Amygdala (tissue), 56 donors: ENCODE results near the gene DICER1.

Source experiments
- DNase-seq, 56 donors: peaks; one replicate each; lab custom pipeline; 2025; lab: John Stamatoyannopoulos, UW

Gene DICER1

GRCh38 chr14:95097385-95097784, 59.9 kb downstream of the DICER1 start:
- no peak for DNase-seq

GRCh38 chr14:95096476-95096875, 60.9 kb downstream of the DICER1 start:
- DNase-seq: no peak

DNA sequence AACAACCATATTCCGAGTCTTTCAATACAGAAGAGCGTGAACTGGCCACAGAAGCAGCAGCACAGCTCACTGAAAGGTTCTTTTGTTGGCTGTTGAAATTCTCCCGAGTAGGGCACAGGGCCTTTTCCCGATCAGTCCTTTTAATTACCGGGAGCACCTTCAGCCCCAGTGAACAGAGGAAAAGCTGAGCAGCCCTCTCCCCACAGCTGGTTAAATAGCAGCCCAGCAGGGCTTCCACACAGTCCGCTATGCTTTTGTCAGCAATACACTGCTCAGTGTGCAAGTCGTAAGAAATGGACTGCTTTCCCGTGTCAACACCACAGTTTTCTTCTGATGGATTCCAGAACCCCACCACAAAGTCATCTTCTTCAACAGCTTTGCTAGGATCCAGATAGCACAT, 61.3 kb downstream of the DICER1 start:
- peak in 5 of 56 donors; percentile 27 to 40 (median 31) for DNase-seq

DNA sequence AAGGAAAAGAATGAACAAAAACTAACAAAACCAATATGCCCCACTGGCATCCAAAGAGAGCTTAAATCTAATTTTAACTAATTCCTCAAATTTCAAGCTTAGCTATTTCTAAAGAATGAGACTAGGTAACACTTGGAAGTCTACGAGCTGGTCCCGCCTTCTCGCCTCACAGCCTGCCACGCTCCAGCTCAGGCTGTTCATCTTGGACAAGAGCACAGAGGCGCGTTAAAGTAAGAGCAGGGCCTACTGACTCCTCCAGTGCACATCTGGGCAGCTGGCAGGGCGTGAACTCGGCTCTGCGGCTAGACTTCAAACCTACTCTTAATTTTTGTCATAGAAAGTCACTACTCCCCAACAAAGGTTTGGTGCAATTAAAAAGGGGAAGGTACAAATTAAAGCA, 64.6 kb downstream of the DICER1 start:
- DNase-seq: no peak

DNA sequence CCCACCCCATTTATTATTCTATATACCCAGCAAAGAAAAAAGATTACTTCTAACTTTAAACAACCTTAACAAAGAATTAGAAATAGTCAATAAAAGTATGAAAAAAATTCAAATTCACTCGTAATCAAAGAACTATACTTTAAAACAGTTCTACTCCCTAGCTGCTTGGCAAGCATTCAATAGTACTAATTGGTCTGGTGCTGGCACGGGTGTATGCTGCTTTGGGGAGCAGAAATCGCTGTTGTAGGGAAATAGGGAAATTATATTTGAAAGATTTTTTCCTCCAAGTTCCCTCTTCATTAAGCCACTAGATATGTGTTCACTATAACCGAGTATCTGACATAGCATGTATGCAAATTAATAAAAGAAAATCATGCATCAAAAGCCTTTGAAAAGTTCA, 65.7 kb downstream of the DICER1 start:
- DNase-seq: no peak

- DNase-seq: no peak
Measured at GRCh38 chr14:95088665-95089064, 68.7 kb downstream of the DICER1 start.

DNA sequence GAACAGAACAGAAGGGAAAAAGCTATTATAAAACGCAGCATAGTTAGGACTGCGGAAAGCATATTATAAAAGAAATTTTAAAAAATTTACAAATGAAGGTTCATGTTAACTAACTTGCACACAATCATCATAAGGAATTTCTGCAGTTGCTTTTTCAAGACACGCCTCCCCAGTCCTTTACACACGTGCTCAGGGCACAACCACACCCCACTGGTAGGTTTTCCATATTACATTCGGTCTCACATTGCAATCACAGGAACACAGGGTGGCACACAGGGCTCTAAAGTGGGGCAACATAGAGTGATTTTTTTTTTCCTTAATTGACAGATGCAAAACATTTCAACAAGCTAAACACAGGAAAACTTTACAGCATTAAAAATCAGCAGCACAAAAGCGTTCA, 69.7 kb downstream of the DICER1 start:
- DNase-seq: no peak

DNA sequence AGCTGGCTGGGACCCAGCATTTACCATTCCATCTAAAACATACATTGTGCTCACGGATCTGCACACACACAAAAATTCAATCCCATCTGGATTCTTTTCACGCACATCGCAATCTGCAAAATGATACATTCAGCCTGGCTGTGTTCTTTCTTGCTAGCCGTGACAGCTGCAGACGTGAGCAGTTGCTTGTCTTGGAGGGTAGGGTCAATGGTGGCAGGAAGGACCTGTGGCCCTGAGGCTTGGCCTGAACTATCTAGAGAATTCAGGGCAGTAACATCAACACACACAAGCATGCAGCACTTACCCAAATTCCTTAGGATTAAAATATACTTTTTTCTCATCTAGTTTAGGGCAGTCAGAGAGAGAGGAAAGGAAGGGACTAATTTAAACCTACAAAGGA, 72.0 kb downstream of the DICER1 start:
- DNase-seq: no peak

GRCh38 chr14:95078867-95079266, 78.5 kb downstream of the DICER1 start:
- no peak for DNase-seq

DNA sequence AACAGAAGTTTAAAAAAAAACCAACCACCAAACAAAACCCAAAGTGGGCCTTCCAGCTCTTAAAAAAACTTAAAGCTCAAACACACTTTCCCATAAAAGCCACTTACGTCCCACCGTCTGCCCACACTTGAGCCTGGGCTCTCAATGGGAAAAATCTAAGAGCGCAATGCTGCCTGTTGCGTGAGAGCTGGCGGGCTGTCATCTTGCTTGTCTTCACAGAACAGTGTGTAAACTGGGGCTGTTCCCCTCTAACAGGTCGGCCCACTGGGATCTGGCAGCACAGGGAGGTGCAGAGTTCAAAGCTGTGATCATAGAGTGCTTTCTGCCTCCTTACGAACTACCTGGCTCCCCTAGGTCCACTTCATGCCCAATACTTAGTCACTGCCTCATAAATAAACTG, 80.0 kb downstream of the DICER1 start:
- DNase-seq: no peak

- DNase-seq: no peak
Measured at GRCh38 chr14:95075789-95076188, 81.5 kb downstream of the DICER1 start.

- DNase-seq: no peak
Measured at GRCh38 chr14:95073947-95074346, 83.4 kb downstream of the DICER1 start.

DNA sequence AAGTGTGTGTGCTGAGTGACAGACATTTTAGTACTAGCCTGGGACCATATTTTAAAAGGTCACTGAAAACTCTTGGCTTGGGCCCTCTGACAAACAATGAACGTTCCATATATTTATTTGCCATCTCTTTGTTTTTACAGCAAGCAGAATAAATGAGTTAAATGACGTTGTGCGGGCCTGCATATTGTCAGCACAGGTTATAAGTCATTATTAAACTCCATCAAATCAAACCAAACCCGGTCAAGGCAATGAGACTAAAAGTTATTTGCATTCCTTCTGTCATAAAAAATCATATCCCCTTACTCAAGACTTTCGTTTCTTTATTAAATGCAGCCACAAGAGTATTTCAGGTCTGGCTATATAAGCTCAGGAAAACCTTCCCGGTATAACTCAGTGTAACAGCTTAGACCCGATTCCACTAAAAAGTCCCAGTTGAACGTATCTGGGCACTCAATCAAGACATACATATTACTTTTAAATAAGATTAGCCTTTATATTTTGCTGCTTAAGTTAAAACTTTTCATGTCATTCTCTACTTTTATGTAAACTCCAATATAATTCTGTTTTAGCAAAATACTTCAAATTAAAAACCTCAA, 84.9 kb downstream of the DICER1 start:
- DNase-seq: no peak

DNA sequence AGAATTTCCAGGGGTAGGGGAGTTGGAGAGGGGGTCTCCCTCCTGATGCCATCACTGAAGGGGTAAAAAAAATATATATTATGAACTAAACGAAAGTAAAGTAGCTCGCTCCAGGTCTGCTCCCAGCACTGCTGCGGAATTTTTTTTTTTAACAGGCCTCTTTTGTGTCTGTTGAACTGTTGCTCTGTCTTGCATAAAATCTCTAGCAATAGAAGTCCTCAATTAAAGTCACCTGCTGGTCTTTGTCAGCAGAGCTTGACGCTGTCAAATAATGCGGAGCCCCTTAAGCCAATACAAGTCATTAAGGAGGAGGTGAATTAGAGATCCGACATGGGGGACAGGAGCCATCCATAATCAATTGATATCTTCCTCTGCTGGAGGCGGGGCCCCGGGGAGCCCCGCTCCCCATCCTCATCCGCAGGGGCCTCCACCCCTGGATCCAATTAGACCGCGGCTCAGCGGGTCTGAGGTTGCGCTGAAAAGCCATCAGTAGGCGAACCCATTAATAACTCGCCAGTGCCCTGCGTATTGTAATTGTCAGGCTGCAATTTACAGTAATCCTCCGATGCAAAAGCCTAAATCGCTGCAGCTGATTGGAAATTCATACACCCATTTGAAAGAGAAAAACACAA, 85.6 kb downstream of the DICER1 start:
- DNase-seq: no peak

- no peak for DNase-seq
Measured at GRCh38 chr14:95070748-95071435, 86.4 kb downstream of the DICER1 start.

DNA sequence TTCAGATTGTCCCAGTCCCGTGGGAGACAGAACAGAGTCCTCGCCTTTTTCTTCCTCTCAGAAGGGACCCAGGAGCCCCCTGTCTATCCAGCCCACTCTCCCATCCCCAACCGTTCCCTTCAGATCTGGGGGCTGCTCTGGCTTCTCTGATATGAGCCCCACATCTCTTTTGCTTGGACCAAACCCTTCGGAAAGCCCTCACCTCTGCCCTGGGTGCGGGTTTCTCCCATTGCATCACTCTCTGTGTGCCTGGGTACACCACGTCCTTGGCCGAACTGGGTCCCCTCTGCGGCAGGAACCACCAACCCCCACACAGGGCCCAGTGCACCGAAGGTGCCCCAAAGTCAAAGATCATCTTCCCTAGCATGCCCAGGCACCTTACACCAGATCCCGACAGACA, 87.8 kb downstream of the DICER1 start:
- no peak for DNase-seq

DNA sequence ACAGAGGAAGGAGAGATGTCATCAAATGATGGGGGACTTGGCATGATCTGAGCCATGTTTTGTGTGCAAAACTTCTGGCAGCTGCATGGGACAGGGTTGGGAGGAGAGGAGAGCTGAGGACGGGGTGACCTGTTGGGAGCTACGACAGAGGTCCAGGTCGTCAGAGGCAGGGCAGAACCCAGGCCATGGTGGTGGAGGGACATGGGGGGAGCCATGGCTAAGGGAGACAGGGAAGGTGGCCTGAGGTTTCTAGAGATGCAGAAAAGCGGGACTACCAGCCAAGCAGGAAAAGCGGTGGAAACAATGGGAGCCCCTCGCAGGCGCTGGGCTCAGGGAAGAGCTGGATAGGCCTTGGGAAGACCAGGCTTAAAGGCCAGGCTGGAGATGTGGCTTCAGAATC, 88.3 kb downstream of the DICER1 start:
- DNase-seq: no peak

GRCh38 chr14:95068521-95068920, 88.8 kb downstream of the DICER1 start:
- DNase-seq: no peak

- peak in 1 of 56 donors; percentile 21 for DNase-seq
Measured at GRCh38 chr14:95068080-95068479, 89.2 kb downstream of the DICER1 start.

GRCh38 chr14:95067526-95067925, 89.8 kb downstream of the DICER1 start:
- no peak for DNase-seq

DNA sequence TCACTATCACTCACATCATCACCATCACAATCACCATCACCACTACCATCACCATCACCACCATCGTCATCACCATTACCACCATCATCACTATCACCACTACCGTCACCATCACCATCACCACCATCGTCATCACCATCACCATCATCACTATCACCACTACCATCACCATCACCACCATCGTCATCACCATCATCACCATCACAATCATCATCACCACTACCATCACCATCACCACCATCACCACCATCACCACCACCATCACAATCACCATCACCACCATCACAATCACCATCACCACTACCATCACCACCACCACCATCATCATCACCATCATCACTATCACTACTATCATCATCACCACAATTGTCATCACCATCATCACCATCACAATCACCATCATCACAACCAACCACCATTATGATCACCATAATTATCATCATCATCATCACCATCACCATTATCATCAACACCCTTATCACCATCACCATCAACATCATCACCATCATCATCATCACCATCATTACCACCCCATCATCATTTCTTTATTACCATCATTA, 90.8 kb downstream of the DICER1 start:
- DNase-seq: no peak

GRCh38 chr14:95065411-95065810, 91.9 kb downstream of the DICER1 start:
- no peak for DNase-seq
